OCI-LY1 (cell line): ENCODE data around the gene RAD51B.

ENCODE experiments used
- H2AFZ ChIP-seq: fragments of 200-600 bp; sonication (generic), shearing (Covaris generic); 2 replicates; pipeline ENCODE4 v1.6.0; 2014; ENCODE audit warnings: antibody characterized with exemption, mild to moderate bottlenecking, low read length
- H3F3A ChIP-seq: fragments of 200-600 bp; sonication (generic), shearing (Covaris generic); 2 replicates; pipeline ENCODE4 v1.6.0; 2014; ENCODE audit warnings: mild to moderate bottlenecking, antibody characterized with exemption, low read length, moderate library complexity; ENCODE audit not compliant: insufficient read depth
- H3K27ac ChIP-seq: fragments of 200-600 bp; sonication (generic); 2 replicates; pipeline ENCODE4 v1.5.1; 2014; ENCODE audit warnings: low read length, mixed run types, mild to moderate bottlenecking, low read depth; ENCODE audit not compliant: poor library complexity, severe bottlenecking
- H3K27me3 ChIP-seq: fragments of 200-600 bp; sonication (generic); 2 replicates; pipeline ENCODE4 v1.6.0; 2014; ENCODE audit warnings: antibody characterized with exemption, mild to moderate bottlenecking, low read length, moderate library complexity; ENCODE audit not compliant: insufficient read depth
- H3K36me3 ChIP-seq: fragments of 200-600 bp; sonication (generic); 2 replicates; pipeline ENCODE4 v1.6.1; 2014; ENCODE audit warnings: mild to moderate bottlenecking, antibody characterized with exemption, low read length, moderate library complexity, mixed read lengths; ENCODE audit not compliant: insufficient read depth
- H3K4me1 ChIP-seq: fragments of 200-600 bp; sonication (generic); 2 replicates; pipeline ENCODE4 v1.5.1; 2014; ENCODE audit warnings: mild to moderate bottlenecking, low read length, moderate library complexity; ENCODE audit not compliant: insufficient read depth, severe bottlenecking
- H3K4me2 ChIP-seq: fragments of 200-600 bp; sonication (generic), shearing (Covaris generic); 2 replicates; pipeline ENCODE4 v1.6.1; 2014; ENCODE audit warnings: low read length
- H3K4me3 ChIP-seq: fragments of 200-600 bp; sonication (generic); 2 replicates; pipeline ENCODE4 v1.5.1; 2014; ENCODE audit warnings: low read length, low read depth, mild to moderate bottlenecking, mixed read lengths; ENCODE audit not compliant: poor library complexity, severe bottlenecking
- H3K79me2 ChIP-seq: fragments of 200-600 bp; shearing (Covaris generic); 2 replicates; pipeline ENCODE4 v1.6.1; 2016; ENCODE audit warnings: mixed run types, low read length, mixed read lengths; ENCODE audit not compliant: insufficient read depth
- H3K9ac ChIP-seq: fragments of 200-600 bp; sonication (generic), shearing (Covaris generic); 2 replicates; pipeline ENCODE4 v1.6.1; 2014; ENCODE audit warnings: mild to moderate bottlenecking, low read length, mixed read lengths
- H3K9me2 ChIP-seq: fragments of 200-600 bp; sonication (generic), shearing (Covaris generic); 2 replicates; pipeline ENCODE4 v1.6.1; 2014; ENCODE audit warnings: low read depth, mild to moderate bottlenecking, low read length, mixed read lengths
- H3K9me3 ChIP-seq: fragments of 200-600 bp; shearing (Covaris generic); 2 replicates; pipeline ENCODE4 v1.6.1; 2014; ENCODE audit warnings: low read length, mixed read lengths
- H4K20me1 ChIP-seq: fragments of 200-600 bp; sonication (generic), shearing (Covaris generic); 2 replicates; pipeline ENCODE4 v1.6.0; 2016; ENCODE audit warnings: mild to moderate bottlenecking, low read length; ENCODE audit not compliant: insufficient read depth
- CTCF ChIP-seq: fragments of 200-600 bp; sonication (generic), shearing (Covaris generic); IDR thresholded peaks from 2 replicates; pipeline ENCODE4 v1.5.1; 2017; ENCODE audit warnings: mild to moderate bottlenecking, antibody characterized with exemption, low read length, moderate library complexity, mixed read lengths
- EZH2 ChIP-seq: fragments of 200-600 bp; sonication (generic), shearing (Covaris generic); IDR thresholded peaks from 2 replicates; pipeline ENCODE4 v1.8.0; 2017; ENCODE audit warnings: borderline replicate concordance, mixed run types, mild to moderate bottlenecking, antibody characterized with exemption, low read length, moderate library complexity, mixed read lengths

The RAD51B gene

GRCh38 chr14:68357777-68358176 is 538.2 kb downstream of the RAD51B start:
- no peak overlapping the region for H3K4me3 ChIP-seq
- H3K4me2 ChIP-seq: no peak overlapping the region
- TF ChIP-seq EZH2: no peak
- no peak for TF ChIP-seq CTCF

GRCh38 chr14:68358500-68358899 is 538.9 kb downstream of the RAD51B start:
- Histone ChIP-seq H3K4me1 (peaks cover 38% of the 10 kb centered on the region), H3K9ac (no peak overlapping the region; the same call in 1 of the 2 replicates), H3K4me3 (no peak overlapping the region), H3F3A (no peaks in the 10 kb centered on the region), H3K9me2 (no peaks in the 10 kb centered on the region), H3K27me3 (no peaks in the 10 kb centered on the region), H3K79me2 (no peaks in the 10 kb centered on the region), H4K20me1 (no peaks in the 10 kb centered on the region), H3K27ac (peak overlapping the region; percentile 87), H3K4me2 (no peak overlapping the region), H3K9me3 (no peaks in the 10 kb centered on the region), H2AFZ (no peak overlapping the region), H3K36me3 (no peaks in the 10 kb centered on the region)
- TF ChIP-seq CTCF (no peak), EZH2 (no peak)

More at GRCh38 chr14:68357777-68358176, 538.2 kb downstream of the RAD51B start:
- Histone ChIP-seq H3K9ac (no peak overlapping the region), H3K79me2 (no peaks in the 10 kb centered on the region), H2AFZ (no peak overlapping the region), H3K9me3 (no peaks in the 10 kb centered on the region), H3K27ac (peak overlapping the region; percentile 87), H3K27me3 (no peaks in the 10 kb centered on the region), H3F3A (no peaks in the 10 kb centered on the region), H3K36me3 (no peaks in the 10 kb centered on the region), H3K9me2 (no peaks in the 10 kb centered on the region), H4K20me1 (no peaks in the 10 kb centered on the region), H3K4me1 (peaks cover 31% of the 10 kb centered on the region)

- Histone ChIP-seq H3K9me3 (no peaks in the 10 kb centered on the region), H2AFZ (0 out of 2 replicates have a peak overlapping the region, but pooled peaks have one; percentile 3), H3K4me3 (no peak overlapping the region), H3K9me2 (no peaks in the 10 kb centered on the region), H3K27ac (peak overlapping the region; percentile 87), H3K79me2 (no peaks in the 10 kb centered on the region), H3F3A (no peaks in the 10 kb centered on the region), H4K20me1 (no peaks in the 10 kb centered on the region), H3K4me1 (peaks cover 45% of the 10 kb centered on the region), H3K36me3 (no peaks in the 10 kb centered on the region), H3K27me3 (no peaks in the 10 kb centered on the region), H3K9ac (peak overlapping the region; percentile 54), H3K4me2 (peak overlapping the region; percentile 33; the same call in 1 of the 2 replicates)
- TF ChIP-seq EZH2 (no peak), CTCF (no peak)
Observed at GRCh38 chr14:68359022-68359836, 539.6 kb downstream of the RAD51B start.
